ENCODE data around the gene DDX59. TPM values are rescaled to one million over a fixed set of nuclear protein-coding genes. Genes with fewer than 3 reads are reported as not detected.

DDX59 gene
- total RNA-seq, 1 experiment from 2014 or later: 24.6 TPM

DNA sequence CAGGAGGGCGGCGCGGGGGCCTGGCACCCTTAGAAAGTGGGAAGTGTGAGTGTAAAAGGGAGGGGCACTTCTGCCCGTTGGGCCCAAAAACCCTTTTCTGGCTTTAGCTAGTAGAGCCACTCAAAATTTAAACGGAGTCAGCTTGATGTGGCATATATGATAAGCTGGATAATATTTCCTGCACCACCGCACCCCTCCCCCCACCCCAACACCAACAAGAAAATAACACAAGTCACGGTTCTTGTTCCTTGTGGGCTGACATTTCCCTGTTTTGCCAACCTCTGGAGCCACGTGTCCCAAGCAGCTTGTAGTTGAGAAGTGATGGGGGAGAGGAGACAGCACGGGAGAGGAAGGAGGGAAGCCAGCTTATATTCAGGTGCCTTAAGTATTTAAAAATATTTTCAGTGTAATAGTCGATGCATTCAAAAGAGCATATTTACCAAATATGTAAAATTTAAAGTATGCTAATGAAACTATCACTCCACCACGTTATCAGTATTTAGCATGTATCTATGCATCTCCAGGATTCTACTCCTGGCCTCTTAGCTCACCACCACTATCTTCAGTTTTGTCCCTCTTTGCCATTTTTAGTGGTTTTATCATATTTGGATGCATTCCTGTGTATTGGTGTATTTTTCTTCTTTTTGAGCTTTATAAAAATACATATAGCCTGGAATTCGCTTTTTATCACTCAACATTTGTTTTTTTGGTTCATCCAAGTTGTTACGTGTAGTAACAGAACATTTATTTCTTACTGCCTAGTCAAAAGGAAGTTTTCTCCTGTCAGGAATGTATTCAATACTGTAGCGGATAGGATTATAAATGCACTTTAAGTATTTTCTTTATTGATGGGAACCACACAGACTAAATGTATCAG is 773 bp upstream of the DDX59 start:
- Histone ChIP-seq H2AFZ (ENCODE audit: low read length) (peak overlapping the region; percentile 85), H3K4me3 (ENCODE audit: low read length) (peak overlapping the region; percentile 86), H3K36me3 (ENCODE audit: low read depth, low read length) (no peaks in the 10 kb centered on the region; the same call in 1 of the 2 replicates), H3K4me2 (ENCODE audit: low read length) (peak overlapping the region; percentile 81), H3K9me2 (replicated peaks; ENCODE audit: low read length) (no peaks in the 10 kb centered on the region), H3F3A (ENCODE audit: low read length, unreplicated experiment) (no peaks in the 10 kb centered on the region), H3K27me3 (ENCODE audit: low read length) (no peaks in the 10 kb centered on the region), H3K4me1 (ENCODE audit: insufficient read depth, low read length) (peaks cover 33% of the 10 kb centered on the region), H3K9me3 (ENCODE audit: low read length) (no peaks in the 10 kb centered on the region), H3K9ac (ENCODE audit: low read length) (peak overlapping the region; percentile 98), H3K79me2 (ENCODE audit: low read length) (peaks cover 16% of the 10 kb centered on the region), H3K27ac (ENCODE audit: low read length) (peak overlapping the region; percentile 97), H4K20me1 (ENCODE audit: low read length) (no peaks in the 10 kb centered on the region)
- ATAC-seq (peak; percentile 7), DNase-seq (no peak)
- TSS peak; percentile 78 for BruUV-seq (replicated peaks)
- CTCF ChIA-PET: interaction anchor here (1.2 to 2.5 kb wide), 3 partner anchors 49 to 133 kb away, joined by 5 to 19 read pairs (median 12); no protein-coding TSS in a partner anchor
- POLR2A ChIA-PET (ENCODE audit: unreplicated experiment): interaction anchor here (0.5 to 1.6 kb wide), 13 partner anchors 12 to 881 kb away, joined by 3 to 22 read pairs (median 4); partner anchors contain the start of genes CAMSAP2 and INAVA
- TF ChIP-seq, protein P1, sequence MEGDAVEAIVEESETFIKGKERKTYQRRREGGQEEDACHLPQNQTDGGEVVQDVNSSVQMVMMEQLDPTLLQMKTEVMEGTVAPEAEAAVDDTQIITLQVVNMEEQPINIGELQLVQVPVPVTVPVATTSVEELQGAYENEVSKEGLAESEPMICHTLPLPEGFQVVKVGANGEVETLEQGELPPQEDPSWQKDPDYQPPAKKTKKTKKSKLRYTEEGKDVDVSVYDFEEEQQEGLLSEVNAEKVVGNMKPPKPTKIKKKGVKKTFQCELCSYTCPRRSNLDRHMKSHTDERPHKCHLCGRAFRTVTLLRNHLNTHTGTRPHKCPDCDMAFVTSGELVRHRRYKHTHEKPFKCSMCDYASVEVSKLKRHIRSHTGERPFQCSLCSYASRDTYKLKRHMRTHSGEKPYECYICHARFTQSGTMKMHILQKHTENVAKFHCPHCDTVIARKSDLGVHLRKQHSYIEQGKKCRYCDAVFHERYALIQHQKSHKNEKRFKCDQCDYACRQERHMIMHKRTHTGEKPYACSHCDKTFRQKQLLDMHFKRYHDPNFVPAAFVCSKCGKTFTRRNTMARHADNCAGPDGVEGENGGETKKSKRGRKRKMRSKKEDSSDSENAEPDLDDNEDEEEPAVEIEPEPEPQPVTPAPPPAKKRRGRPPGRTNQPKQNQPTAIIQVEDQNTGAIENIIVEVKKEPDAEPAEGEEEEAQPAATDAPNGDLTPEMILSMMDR (conservative IDR thresholded peaks at IDR 0.05; ENCODE audit: low read depth, low read length): no peak
- no peak for TF ChIP-seq EZH2 (IDR thresholded peaks at IDR 0.05; ENCODE audit: low read length, unreplicated experiment)
- no peak for TF ChIP-seq EZH2phosphoT487 (IDR thresholded peaks at IDR 0.05; ENCODE audit: borderline replicate concordance, low read length)
- intact Hi-C loops (cut with micrococcal nuclease): loop anchor here (1.0 to 2.0 kb wide), 2 partner anchors 68 to 132 kb away; partner anchors contain the start of gene CAMSAP2

DNA sequence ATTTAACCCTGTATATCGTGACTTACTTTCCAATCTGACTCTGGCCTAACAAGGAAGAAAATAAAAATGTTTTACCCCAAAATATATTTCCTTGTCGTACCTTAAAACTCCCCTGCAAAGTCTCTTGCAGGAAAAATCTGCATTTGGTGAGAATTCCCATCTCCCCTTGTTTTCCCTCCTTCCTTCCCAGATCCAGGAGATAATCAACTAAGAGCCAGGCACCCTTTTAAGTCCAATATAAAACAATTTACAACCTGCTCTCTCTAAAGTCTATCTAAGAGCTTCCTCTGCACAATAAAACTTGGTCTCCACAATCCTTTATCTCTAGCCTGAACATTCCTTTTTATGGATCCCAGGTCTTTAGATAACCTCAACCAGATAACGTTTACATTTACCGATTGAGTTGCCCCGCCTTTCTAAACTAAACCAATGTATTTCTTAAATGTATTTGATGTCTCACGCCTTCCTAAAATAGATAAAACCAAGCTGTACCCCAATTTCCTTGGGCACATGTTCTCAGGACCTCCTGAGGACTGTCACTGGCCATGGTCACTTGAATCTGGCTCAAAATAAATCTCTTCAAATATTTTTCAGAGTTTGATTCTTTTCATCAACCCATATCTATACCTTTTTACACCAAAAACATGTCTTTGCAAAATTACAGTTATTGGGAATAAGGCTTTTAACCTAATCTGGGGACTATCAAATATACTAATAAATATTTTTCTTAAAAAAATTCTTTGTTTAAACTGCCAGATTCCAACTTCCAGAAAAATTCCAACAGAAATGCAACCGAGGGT is 993 bp downstream of the DDX59 start:
- no peaks in the 10 kb centered on the region for H3F3A ChIP-seq (ENCODE audit: low read length, unreplicated experiment)
- ChIA-PET POLR2A (ENCODE audit: unreplicated experiment) (interaction anchor here (0.6 to 1.6 kb wide), 3 partner anchors 28 to 61 kb away, joined by 4 to 10 read pairs (median 4); no protein-coding TSS in a partner anchor), CTCF (interaction anchor here (0.6 to 2.5 kb wide), 4 partner anchors 9 to 445 kb away, joined by 3 to 19 read pairs (median 4); no protein-coding TSS in a partner anchor)
- peak overlapping the region; percentile 94 for H2AFZ ChIP-seq (ENCODE audit: low read length)
- H4K20me1 ChIP-seq (ENCODE audit: low read length): no peaks in the 10 kb centered on the region
- peaks cover 20% of the 10 kb centered on the region for H3K4me1 ChIP-seq (ENCODE audit: insufficient read depth, low read length)
- intact Hi-C loops (cut with micrococcal nuclease): loop anchor here (1.0 to 5.0 kb wide), 3 partner anchors 28 to 114 kb away; partner anchors contain the start of gene KIF14
- no peaks in the 10 kb centered on the region for H3K27me3 ChIP-seq (ENCODE audit: low read length)
- ATAC-seq (no peak), DNase-seq (peak; percentile 22)
- H3K4me3 ChIP-seq (ENCODE audit: low read length): peak overlapping the region; percentile 86
- no peaks in the 10 kb centered on the region for H3K9me2 ChIP-seq (replicated peaks; ENCODE audit: low read length)
- peak overlapping the region; percentile 98 for H3K4me2 ChIP-seq (ENCODE audit: low read length)
- BruUV-seq (replicated peaks): TSS peak; percentile 75
- H3K36me3 ChIP-seq (ENCODE audit: low read depth, low read length): no peaks in the 10 kb centered on the region; the same call in 1 of the 2 replicates
- H3K9me3 ChIP-seq (ENCODE audit: low read length): no peaks in the 10 kb centered on the region
- H3K27ac ChIP-seq (ENCODE audit: low read length): peak overlapping the region; percentile 97
- H3K9ac ChIP-seq (ENCODE audit: low read length): peak overlapping the region; percentile 98
- TF ChIP-seq, protein P1 (conservative IDR thresholded peaks at IDR 0.05; ENCODE audit: low read depth, low read length): no peak
- TF ChIP-seq EZH2phosphoT487 (IDR thresholded peaks at IDR 0.05; ENCODE audit: borderline replicate concordance, low read length): no peak
- no peak for TF ChIP-seq EZH2 (IDR thresholded peaks at IDR 0.05; ENCODE audit: low read length, unreplicated experiment)
- peaks cover 16% of the 10 kb centered on the region for H3K79me2 ChIP-seq (ENCODE audit: low read length)

All from PC-3 (cell line).